ENCODE data around the gene LRRN2.

Gene LRRN2

GRCh38 chr1:204678721-204679475 is 6.6 kb downstream of the LRRN2 start:
- H2AFZ ChIP-seq (ENCODE audit: low read depth): no peak overlapping the region

DNA sequence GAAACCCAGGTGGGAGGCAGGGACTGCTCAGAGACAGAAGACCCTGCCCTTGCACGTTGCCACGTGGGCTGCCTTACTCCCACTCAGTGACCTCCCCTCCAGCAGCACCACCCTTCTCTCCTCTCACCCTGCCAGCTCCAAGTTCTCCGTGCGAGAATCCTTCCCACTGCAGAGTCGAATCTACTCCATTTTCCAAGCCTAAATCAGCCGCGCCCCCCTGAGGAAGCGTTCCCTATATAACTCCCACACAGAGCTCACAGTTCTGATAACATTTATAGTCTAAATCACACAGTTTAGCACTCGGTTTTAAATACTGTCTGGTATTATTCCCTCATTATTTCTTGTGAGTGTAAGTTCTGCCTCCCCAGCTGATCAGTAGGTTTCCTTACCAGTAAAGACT is 7.7 kb downstream of the LRRN2 start:
- no peak overlapping the region for H2AFZ ChIP-seq (ENCODE audit: low read depth)
- no peak overlapping the region for H3K9ac ChIP-seq
- no peak for TF ChIP-seq CTCF (conservative IDR thresholded peaks at IDR 0.05; ENCODE audit: low read depth, low read length)
- H3K4me1 ChIP-seq (ENCODE audit: low read depth, poor library complexity, severe bottlenecking): no peaks in the 10 kb centered on the region
- no peaks in the 10 kb centered on the region for H3K36me3 ChIP-seq (ENCODE audit: insufficient read depth)
- H3K79me2 ChIP-seq (ENCODE audit: insufficient read depth, low read depth): no peaks in the 10 kb centered on the region
- H3K4me2 ChIP-seq: no peak overlapping the region
- H3K4me3 ChIP-seq (IDR thresholded peaks at IDR 0.05; ENCODE audit: insufficient read depth, low read depth, low read length): no peak overlapping the region
- no peaks in the 10 kb centered on the region for H3K27me3 ChIP-seq (ENCODE audit: insufficient read depth, low read depth)
- H3K27ac ChIP-seq: no peak overlapping the region
- H4K20me1 ChIP-seq (ENCODE audit: insufficient read depth): no peaks in the 10 kb centered on the region

More at GRCh38 chr1:204678721-204679475, 6.6 kb downstream of the LRRN2 start:
- Histone ChIP-seq H3K4me3 (IDR thresholded peaks at IDR 0.05; ENCODE audit: insufficient read depth, low read depth, low read length) (no peak overlapping the region), H3K27ac (no peak overlapping the region), H4K20me1 (ENCODE audit: insufficient read depth) (no peaks in the 10 kb centered on the region), H3K27me3 (ENCODE audit: insufficient read depth, low read depth) (no peaks in the 10 kb centered on the region), H3K9ac (no peak overlapping the region), H3K79me2 (ENCODE audit: insufficient read depth, low read depth) (no peaks in the 10 kb centered on the region), H3K4me1 (ENCODE audit: low read depth, poor library complexity, severe bottlenecking) (no peaks in the 10 kb centered on the region), H3K36me3 (ENCODE audit: insufficient read depth) (no peaks in the 10 kb centered on the region), H3K4me2 (no peak overlapping the region)
- TF ChIP-seq CTCF (conservative IDR thresholded peaks at IDR 0.05; ENCODE audit: low read depth, low read length): no peak

DNA sequence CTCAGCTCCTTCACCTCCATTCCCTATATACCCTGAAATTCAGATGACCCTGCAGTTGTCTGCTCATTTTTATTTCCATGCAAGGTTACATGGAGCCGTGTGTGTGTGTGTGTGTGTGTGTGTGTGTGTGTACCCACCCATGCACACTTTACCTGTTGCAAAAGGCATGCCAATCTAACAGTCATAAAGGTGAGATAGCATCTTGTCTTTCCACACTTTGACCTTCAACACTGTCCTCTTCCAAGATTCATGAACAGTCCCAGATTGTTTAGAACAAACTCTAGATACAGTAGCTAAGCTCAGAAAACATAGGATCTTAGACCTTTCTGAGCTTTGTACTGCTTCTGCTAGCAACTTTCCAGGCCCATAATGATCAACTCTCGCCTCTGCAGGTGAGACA is 9.5 kb downstream of the LRRN2 start:
- Histone ChIP-seq H3K79me2 (ENCODE audit: insufficient read depth, low read depth) (no peaks in the 10 kb centered on the region), H3K4me2 (no peak overlapping the region), H3K36me3 (ENCODE audit: insufficient read depth) (no peaks in the 10 kb centered on the region), H3K27me3 (ENCODE audit: insufficient read depth, low read depth) (no peaks in the 10 kb centered on the region), H3K4me3 (IDR thresholded peaks at IDR 0.05; ENCODE audit: insufficient read depth, low read depth, low read length) (no peak overlapping the region), H2AFZ (ENCODE audit: low read depth) (no peak overlapping the region), H3K9ac (no peak overlapping the region), H3K27ac (no peak overlapping the region), H3K4me1 (ENCODE audit: low read depth, poor library complexity, severe bottlenecking) (no peaks in the 10 kb centered on the region), H4K20me1 (ENCODE audit: insufficient read depth) (no peaks in the 10 kb centered on the region)
- TF ChIP-seq CTCF (conservative IDR thresholded peaks at IDR 0.05; ENCODE audit: low read depth, low read length): no peak

DNA sequence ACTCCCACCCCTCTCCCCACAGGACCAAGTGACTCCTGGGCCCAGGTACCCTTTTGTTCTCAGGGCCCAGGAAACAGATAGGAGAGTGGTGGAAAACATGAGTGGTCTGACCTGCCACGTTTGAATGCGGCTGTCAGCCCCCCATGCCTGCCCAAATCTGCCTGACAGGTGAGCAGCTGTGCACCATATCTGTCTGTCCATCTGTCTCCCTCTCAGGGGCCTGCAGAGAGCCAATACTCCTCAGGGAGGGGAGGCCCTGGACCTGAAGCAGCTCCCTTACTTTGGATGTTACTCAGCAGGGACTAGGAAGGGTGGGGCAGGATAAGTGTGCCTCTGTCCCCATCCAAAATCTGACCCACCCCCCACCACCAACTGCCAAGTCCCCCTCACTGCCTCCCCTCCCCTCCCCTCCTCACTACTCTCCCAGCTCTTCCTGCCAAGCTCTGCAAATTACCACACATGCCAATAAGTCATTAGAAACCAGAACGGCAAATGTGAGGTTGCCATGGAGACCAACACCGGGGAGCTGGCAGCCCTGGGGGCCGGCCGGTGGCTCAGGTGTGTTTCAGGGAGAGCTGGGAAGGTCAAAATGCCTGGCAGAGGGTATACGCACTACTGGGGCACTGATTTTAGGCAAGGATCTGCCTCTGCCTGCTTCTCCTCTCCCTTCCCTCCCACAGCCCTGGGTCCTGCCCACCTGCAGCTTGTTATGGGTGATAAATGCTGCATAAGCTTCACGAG is 11.5 kb downstream of the LRRN2 start:
- TF ChIP-seq CTCF (conservative IDR thresholded peaks at IDR 0.05; ENCODE audit: low read depth, low read length): no peak
- Histone ChIP-seq H3K27me3 (ENCODE audit: insufficient read depth, low read depth) (no peaks in the 10 kb centered on the region; the same call in 1 of the 2 replicates), H3K36me3 (ENCODE audit: insufficient read depth) (no peaks in the 10 kb centered on the region), H3K79me2 (ENCODE audit: insufficient read depth, low read depth) (no peaks in the 10 kb centered on the region), H3K27ac (no peak overlapping the region), H3K4me1 (ENCODE audit: low read depth, poor library complexity, severe bottlenecking) (no peaks in the 10 kb centered on the region), H4K20me1 (ENCODE audit: insufficient read depth) (no peaks in the 10 kb centered on the region), H3K9ac (no peak overlapping the region), H3K4me2 (no peak overlapping the region), H3K4me3 (IDR thresholded peaks at IDR 0.05; ENCODE audit: insufficient read depth, low read depth, low read length) (no peak overlapping the region), H2AFZ (ENCODE audit: low read depth) (no peak overlapping the region)
